Kasumi-1 (cell line): Measurements from ENCODE around the gene IGFBP5.

Source experiments
- DNase-seq, 2 experiments: peaks; one replicate each; lab custom pipeline; 2025; lab: John Stamatoyannopoulos, UW

The IGFBP5 gene

GRCh38 chr2:216695401-216695821 lies at the start of gene IGFBP5:
Gene IGFBP5, minus strand, starts transcription at chr2:216695549. Its CDS starts 774 bp downstream, at chr2:216694775.
- DNase-seq: peak; percentile 1 to 2

DNA sequence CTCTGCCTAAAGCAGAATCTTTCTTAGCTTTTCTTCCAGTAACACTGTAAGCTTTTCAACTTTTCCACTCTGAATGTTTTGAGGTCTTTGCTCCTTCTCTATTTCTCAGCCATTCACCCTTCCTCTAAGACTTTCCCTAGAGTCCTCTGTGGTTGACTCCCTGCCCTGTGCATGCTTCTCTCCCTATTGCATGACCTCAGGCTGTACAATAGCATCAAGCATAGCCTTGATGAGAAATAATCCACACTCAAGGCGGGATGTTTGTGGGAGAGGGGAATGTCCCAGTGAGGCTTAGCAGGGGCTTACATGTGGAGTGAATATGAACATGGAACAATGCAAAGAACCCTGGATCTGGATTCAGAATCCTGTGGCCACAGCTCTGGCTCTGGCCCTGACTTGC lies 48.4 kb upstream of the IGFBP5 start:
- no peak for DNase-seq

DNA sequence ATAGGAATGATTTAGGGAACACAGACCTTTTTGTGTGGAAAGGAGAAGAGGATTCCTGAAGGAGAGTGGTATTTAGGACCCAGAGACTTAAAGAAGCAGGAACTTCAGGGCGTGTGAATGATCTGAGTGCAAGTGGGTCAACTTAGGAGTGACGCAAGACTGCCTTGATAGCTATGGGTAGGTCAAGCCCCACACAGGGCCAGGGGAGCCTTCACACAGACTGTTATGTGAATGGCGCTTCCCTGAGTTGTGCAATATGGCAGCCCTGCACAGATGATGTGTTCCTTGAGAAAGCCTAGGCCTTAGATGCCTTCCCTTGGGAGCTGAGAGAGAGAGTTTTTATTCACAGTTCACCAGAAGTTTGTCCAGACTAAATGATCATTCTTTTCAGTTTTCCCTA lies 47.1 kb upstream of the IGFBP5 start:
- DNase-seq: no peak

DNA sequence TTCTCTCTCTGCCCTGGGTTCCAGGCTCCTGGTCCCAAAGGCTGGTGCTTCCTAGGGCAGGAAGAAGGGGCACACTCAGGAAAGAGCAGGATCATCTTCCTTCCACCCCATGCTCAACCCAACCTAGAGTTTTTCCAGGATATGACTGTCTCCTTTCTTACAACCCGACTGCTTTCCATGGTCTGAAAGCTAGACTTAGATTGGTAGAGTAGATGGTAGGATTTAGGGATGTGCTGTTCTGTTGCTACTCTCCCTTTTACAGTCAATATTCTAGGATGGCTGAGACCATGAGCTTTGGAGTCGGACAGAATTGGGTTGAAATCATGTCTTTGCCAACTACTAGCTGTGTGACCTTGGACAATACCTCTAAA lies 45.9 kb upstream of the IGFBP5 start:
- no peak for DNase-seq

DNA sequence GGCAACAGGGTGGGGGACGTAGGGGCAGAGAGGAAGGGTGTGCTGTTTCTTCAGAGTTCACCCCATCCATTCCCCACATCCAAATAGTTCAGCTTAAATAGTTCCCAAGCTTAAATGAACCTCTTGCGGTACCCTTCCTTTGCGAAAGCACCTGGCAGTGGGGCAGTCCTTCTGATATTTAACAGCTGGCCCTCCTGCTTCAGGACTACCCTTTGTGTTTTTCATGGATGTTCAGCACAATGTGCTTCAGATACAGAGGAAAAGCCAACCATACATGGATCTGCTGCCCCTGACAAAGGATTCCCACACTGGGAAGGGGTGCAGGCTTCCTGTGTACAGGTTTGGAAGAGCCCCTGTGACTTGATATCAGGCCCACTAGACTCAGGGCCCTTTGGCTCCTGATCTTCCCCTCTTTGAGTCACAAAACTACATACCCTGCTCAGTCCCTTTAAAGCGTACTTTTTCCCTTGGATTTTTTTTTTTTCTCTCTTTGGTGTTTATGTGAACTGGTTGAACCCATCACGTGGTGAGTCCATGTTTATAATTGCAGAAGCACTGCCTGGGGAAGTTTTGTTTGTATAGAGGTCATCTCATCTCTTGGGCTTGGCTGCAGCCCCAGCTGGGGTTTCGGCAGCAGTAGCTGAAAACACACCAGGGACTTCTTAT lies 45.3 kb upstream of the IGFBP5 start:
- DNase-seq: no peak

DNA sequence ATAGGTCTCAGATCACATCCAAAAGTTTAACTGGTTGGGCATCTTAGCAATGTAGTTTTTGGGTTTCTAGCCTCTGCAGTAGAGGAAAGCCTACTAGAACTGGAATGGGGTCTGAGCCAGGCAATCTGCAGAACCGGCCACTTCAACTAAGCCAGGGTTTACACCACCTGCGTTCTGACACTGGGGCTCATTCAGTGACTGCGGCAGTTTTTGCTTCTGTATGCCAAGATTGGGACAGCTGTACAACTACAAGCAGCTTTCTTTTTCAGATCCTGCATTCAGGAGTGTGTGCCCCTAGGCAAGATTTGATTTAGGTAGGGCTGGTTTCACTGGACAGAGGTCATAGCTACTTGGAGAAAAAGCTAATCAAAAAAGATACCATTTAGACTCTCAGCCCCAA lies 43.7 kb upstream of the IGFBP5 start:
- no peak for DNase-seq

DNA sequence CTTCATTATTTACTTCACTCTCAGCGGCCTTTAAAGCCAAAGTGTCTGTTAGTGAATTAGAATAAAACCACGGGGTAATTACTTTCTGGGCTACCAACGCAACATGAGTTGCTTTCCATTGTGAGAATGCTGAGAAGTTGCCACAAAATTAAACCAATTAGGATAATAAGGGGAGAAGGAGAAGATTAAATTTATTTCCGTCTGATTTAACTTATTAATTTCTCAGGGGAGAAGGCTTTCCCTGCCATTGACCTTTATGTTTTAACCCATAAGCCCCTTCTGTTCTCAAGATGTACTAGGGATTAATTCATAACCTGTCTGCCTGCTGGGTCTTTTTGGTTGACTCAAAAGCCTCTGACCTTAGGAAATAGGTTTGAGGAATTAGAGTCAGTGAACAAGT lies 42.3 kb upstream of the IGFBP5 start:
- no peak for DNase-seq

DNA sequence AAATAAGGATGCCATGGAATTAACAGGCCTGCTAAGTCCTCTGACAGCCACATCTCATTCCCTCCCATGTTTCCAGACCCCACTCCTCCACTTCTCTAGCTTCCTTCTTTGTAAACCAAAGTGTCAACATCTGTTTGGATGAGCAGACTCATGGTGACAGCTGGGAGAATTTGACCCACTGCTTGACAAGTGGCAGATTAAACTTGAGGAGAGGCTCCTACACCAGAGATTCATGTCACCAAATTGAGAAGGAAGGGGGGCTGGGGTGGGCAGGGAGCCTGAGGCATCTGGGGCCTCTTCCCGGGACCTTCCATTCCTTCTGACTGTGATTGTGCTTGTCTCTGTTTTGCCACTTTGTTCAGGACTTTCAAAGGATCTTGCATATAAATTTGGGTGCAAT lies 41.0 kb upstream of the IGFBP5 start:
- no peak for DNase-seq

DNA sequence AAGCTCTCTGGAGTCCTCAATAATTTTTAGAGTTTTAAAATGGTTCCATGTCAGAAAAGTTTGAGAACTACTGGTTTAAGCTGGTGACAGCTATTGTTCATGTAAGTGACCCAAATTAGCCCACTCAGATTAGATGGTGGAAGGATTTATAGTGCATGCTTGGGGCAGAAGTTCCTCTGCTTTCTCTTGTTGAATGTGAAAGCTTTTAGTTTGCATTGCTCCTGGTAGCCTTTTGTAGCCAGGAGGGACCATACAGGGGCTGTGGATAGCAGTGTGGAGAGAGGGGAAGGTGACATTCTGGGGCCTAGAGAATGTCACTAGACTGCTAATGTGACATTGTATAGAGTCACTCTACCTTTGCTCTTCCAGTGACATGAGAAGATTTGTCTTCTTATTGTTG lies 40.3 kb upstream of the IGFBP5 start:
- DNase-seq: no peak

GRCh38 chr2:216735086-216735485 lies 39.7 kb upstream of the IGFBP5 start:
- DNase-seq: no peak

GRCh38 chr2:216733046-216733445 lies 37.7 kb upstream of the IGFBP5 start:
- DNase-seq: no peak

DNA sequence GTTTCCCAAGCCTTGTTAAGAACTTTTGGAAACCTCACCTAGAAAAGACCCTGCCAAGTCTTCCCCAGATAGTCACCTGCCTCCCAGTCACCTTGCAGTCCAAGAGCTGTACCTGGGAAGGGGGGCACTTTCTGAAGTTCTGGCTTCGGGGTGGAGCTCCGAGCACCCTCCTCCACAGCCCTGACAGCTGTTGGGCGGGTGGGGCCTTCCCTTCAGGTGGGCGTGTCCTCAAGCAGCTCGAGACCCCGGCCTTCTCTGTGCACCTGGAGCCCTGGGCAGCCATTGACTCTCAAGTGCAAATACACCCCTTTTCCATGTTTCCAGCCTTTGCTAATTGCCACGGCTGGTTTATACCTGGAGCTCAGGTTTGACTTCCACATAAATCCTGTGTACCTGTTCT lies 37.0 kb upstream of the IGFBP5 start:
- no peak for DNase-seq

DNA sequence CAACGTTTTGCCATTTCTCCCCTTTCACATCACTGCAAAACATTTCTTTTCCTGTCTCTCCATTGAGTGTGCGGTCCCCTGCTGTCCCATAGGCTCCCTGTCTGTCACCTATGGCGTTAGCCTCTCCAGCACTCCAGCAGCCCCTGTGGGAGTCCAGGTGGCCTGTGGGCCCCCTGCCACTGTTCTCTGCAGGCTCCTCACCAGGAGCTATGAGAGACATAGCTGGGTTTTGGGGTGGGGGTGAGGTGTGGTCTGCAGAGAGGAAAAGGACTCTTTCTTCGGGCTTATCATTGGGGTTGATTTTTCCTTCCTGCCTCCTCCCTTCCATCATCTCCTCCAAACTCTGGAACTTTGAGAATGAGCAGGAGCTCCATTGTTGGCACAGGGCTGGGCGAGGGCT lies 36.1 kb upstream of the IGFBP5 start:
- no peak for DNase-seq

- DNase-seq: no peak
Measured at GRCh38 chr2:216730871-216731270, 35.5 kb upstream of the IGFBP5 start.

DNA sequence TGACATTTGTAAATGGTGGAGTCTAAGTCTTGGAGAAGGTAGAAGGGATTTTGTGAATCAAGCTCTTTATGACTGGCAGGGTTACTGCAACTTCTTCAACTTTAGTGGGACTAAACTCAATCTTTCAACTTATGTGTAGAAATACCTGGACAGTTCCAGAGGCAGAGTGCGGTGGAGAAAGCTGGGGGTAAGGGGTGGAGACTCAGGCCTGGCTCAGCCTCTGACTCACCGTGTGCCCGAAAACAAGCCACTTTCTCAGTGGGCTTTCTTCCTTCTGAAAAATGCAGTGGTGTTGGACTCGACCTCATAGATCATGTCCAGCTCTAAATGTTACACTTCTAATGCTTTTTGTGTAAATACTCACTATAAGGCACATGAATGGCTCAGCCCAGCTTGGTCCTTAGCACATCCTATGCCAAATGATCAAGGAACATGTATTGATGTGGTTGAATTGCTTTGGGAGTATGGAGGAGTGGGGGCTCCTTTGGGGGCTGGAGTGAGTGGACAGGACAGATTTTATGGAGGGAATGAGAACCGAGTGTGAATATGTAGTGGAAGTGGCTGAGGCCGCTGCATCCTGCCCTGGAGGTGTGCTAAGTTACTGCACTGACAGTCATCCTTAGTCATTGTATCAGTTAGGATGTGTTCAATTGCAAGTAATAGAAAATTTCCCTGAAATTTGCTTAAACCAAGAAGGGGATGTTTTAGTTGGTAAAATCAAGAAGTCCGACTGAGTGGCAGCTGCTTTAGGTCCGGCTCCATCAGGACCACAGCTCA lies 32.2 kb upstream of the IGFBP5 start:
- DNase-seq: no peak

DNA sequence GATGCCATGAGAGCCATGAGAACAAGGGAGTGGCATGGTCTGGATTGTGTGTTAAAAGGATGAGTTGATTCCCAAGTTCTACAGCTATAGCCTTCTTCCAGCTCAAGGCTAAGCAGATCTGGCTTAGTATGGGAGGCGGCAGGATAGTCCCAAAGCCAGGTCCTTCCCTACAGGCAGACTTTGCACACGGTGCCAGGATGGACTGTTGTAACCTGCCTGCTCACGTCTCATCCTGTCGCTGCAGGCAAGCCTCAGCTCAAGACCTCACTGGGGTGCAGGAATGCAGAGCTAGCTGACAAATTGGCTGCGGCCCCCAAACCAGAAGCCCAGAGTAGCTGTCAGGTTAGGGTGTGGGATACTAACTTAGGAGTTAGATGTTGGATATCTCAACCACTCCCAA lies 28.8 kb upstream of the IGFBP5 start:
- no peak for DNase-seq

GRCh38 chr2:216721141-216721540 lies 25.8 kb upstream of the IGFBP5 start:
- DNase-seq: no peak

DNA sequence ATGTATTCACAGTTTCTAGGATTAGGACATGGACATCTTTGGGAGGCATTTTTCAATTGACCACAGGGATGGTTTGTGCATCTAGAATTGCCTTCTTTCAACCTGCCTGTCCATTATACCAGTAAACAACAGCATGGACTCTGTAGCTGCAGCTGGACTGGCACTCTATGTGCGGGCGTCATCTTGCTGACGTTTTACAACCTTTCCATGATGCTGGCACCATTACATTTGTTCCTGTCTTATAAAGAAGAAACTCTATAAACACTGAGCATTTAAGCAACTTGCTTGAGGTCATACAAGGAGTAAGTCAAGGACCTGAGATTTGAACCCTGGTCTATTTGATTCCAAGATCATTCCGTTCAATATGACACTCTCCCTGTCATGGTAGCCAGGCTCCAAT lies 25.4 kb upstream of the IGFBP5 start:
- DNase-seq: no peak

GRCh38 chr2:216717907-216718615 lies 22.7 kb upstream of the IGFBP5 start:
- DNase-seq: no peak

GRCh38 chr2:216717491-216717901 lies 22.1 kb upstream of the IGFBP5 start:
- DNase-seq: no peak

DNA sequence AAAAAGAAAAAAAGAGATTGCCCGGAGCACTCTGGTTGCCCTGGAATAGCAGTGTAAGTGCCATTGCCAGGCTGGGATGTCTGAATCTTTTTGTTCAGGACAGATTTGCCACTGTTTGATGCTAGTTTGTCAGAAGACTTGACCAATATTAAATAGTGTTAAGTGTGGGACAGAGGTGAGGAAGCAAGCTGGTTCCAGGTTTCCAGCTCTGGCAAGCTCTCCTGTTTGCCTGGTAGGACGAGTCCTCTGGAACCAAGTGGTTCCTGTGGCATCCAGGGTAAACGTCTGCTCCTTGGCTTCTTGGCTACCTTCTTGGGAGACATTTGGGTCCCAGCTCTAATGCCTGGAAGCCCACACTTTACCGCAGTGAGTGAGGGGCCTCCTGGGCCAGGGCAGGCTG lies 20.8 kb upstream of the IGFBP5 start:
- DNase-seq: no peak

DNA sequence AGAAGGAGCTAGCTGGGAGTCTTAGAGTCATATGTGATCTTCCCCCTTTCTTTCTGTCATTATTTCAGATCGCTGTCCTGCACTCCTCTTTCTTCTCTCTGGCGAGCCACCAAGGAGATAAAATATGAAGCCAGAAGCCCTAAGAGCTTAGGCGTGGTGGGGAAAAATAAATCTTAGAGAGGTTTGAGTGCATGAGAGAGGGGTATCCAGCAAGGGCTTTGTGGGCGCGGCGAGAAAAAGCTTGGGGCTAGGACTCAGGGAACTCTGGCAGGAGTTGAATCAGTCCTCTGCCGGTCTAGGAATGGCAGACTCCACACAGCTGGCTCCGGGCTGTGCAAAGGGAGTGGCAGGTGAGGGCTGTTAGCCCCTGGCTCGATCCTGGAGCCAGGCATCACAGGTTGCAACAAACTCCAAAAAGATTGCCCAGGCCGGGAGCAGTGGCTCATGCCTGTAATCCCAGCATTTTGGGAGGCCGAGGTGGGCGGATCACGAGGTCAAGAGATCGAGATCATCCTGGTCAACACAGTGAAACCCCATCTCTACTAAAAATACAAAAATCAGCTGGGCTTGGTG lies 20.1 kb upstream of the IGFBP5 start:
- no peak for DNase-seq

DNA sequence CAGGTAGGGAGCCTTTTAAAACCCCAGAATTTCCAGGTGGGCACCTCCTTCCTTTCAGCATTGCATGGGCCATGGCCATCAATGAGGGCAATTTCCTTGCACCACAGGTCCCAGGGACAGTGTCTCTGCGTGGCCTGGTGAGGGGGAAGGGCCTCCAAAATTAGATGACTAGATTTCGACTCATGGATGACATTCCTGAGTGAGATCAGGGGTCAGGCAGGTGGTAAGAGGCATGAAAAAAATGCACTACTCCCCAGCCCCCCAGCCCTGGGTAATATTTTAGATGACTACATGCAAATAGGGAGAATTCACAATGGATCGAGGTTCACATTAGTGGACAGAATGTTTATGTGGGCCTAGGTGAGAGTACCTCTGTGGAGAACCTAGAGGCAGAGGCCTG lies 19.0 kb upstream of the IGFBP5 start:
- no peak for DNase-seq
